Vagina (tissue), 2 donors: Measurements from ENCODE around the gene CDX2. TPM values are rescaled to one million over a fixed set of nuclear protein-coding genes. Genes with fewer than 3 reads are reported as not detected.

ENCODE experiments used
- DNase-seq, 2 donors: peaks; one replicate each; pipeline ENCODE4 v3.0.0-alpha.2; 2017; ENCODE audit errors: extremely low spot score in 2 of 2
- H3K27ac ChIP-seq: fragments of 200-600 bp; sonication (generic); one replicate; pipeline ENCODE4 v1.5.1; 2019
- H3K27me3 ChIP-seq: fragments of 200-600 bp; sonication (generic); one replicate; pipeline ENCODE4 v1.5.1; 2019
- H3K36me3 ChIP-seq, 2 donors: fragments of 200-600 bp; sonication (generic); one replicate each; pipeline ENCODE4 v1.5.1; 2017 to 2019
- H3K4me1 ChIP-seq: fragments of 200-600 bp; sonication (generic); one replicate; pipeline ENCODE4 v1.5.1; 2019
- H3K4me3 ChIP-seq, 2 donors: fragments of 200-600 bp; sonication (generic); 1 replicate in 1 of 2; 2 replicates in 1 of 2; pipeline ENCODE4 v1.5.1; 2016 to 2019
- H3K9me3 ChIP-seq: fragments of 200-600 bp; sonication (generic); one replicate; pipeline ENCODE4 v1.5.1; 2019
- POLR2A ChIP-seq, 2 donors: fragments of 450-650 bp; IDR thresholded peaks; one replicate each; pipeline ENCODE4 v1.6.1; 2017; ENCODE audit warnings: antibody characterized with exemption in 2 of 2, mild to moderate bottlenecking in 2 of 2, moderate library complexity in 2 of 2
- POLR2AphosphoS5 ChIP-seq, 2 donors: sonication (generic); formaldehyde crosslinking; IDR thresholded peaks; one replicate each; pipeline ENCODE4 v1.9.0; 2017; ENCODE audit warnings: antibody characterized with exemption in 2 of 2, mild to moderate bottlenecking in 2 of 2, low read depth in 1 of 2; ENCODE audit not compliant: insufficient read depth in 1 of 2
- intact Hi-C: fragments of 100-400 bp; cut with DNase I; formaldehyde crosslinking; loops from one replicate; pipeline ENCODE4 v1.15.1; 2023
- total RNA-seq: library from RNA; depleted of rRNA; stranded (reverse); fragments of >200 nt; gene quantifications from one replicate; pipeline ENCODE4 v1.2.3, GENCODE V29; 2016
- TF ChIP-seq, protein P1 (sequence below), 3 experiments: fragments of 450-650 bp in 2 of 3; fragments of 200-600 bp in 1 of 3; sonication (generic) in 1 of 3; IDR thresholded peaks; one replicate each; pipeline ENCODE4 v1.5.1; 2017 to 2019; ENCODE audit warnings: antibody characterized with exemption in 3 of 3, mild to moderate bottlenecking in 2 of 3, moderate library complexity in 2 of 3

The CDX2 gene
- total RNA-seq, 1 donor from 2014 or later, result not detected

DNA sequence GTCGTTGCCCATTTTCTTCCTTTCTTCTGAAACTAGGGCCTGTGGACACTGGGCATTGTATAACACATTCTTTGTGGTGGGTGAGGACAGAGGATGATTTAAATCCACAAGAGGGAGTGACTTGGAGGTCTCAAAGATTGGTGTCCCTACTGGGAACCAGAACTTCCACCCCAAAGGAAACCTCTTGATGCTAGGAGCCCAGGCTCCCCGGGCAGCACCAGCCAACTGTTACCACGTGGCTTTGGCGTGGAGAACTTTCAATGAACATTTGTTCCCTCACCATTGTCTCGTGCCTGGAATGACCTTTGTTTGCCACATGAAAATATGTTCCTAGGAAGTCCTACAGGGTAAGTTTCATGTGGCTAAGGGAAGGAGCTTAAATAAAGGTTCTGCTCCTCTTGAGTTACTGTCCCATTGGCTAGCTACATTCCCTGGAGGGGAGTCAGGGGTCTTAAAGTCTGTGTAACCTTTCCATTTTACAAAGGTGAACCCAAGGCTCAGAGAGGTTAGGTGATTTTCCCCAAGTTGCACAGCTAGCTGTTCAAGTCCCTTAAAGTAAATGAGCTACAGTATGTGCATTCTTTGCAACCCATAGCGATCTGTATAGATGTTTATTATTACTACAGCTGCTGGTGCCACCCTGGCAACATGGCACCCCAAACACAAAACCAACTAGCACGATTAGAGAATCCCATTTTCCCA, 5.0 kb upstream of the CDX2 start:
- TF ChIP-seq, protein P1, sequence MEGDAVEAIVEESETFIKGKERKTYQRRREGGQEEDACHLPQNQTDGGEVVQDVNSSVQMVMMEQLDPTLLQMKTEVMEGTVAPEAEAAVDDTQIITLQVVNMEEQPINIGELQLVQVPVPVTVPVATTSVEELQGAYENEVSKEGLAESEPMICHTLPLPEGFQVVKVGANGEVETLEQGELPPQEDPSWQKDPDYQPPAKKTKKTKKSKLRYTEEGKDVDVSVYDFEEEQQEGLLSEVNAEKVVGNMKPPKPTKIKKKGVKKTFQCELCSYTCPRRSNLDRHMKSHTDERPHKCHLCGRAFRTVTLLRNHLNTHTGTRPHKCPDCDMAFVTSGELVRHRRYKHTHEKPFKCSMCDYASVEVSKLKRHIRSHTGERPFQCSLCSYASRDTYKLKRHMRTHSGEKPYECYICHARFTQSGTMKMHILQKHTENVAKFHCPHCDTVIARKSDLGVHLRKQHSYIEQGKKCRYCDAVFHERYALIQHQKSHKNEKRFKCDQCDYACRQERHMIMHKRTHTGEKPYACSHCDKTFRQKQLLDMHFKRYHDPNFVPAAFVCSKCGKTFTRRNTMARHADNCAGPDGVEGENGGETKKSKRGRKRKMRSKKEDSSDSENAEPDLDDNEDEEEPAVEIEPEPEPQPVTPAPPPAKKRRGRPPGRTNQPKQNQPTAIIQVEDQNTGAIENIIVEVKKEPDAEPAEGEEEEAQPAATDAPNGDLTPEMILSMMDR (IDR thresholded peaks at IDR 0.05), result no peak
- TF ChIP-seq POLR2A (IDR thresholded peaks at IDR 0.05), result no peak
- no peak for TF ChIP-seq POLR2AphosphoS5 (IDR thresholded peaks at IDR 0.05; ENCODE audit: insufficient read depth in 1 of 2, low read depth in 1 of 2)
- Histone ChIP-seq H3K27ac (no peak overlapping the region), H3K27me3 (no peaks in the 10 kb centered on the region), H3K4me1 (peaks cover 11% of the 10 kb centered on the region), H3K36me3 (no peaks in the 10 kb centered on the region), H3K4me3 (no peak overlapping the region), H3K9me3 (no peaks in the 10 kb centered on the region)
- DNase-seq, result no peak
- intact Hi-C loops, result loop anchor here (10.0 kb wide), 1 partner anchor 149 kb away; no protein-coding TSS in a partner anchor

DNA sequence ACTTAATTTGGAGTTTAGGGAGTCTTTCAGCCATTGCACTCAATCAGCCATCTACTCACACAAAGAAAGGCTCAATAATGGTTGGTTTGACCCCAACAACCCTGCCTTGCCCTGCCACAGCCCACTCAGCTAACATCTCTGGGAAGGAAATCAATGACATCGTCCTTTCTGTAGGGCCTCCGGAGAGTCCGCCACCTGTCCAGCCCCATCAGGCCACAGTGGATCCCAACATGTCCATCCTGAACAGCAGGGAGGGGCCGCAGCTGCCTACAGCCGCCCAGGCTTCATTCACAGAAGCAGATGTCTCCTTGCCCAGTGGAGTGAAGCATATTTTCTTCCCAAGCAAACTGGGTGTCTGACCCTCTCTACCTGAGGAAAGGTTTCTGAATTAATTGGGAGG, 4.2 kb upstream of the CDX2 start:
- H3K4me1 ChIP-seq, result peaks cover 17% of the 10 kb centered on the region
- no peak overlapping the region for H3K4me3 ChIP-seq
- no peaks in the 10 kb centered on the region for H3K9me3 ChIP-seq
- TF ChIP-seq POLR2A (IDR thresholded peaks at IDR 0.05), result no peak
- TF ChIP-seq POLR2AphosphoS5 (IDR thresholded peaks at IDR 0.05; ENCODE audit: insufficient read depth in 1 of 2, low read depth in 1 of 2), result no peak
- TF ChIP-seq, protein P1 (IDR thresholded peaks at IDR 0.05), result no peak
- intact Hi-C loops, result loop anchor here (10.0 kb wide), 1 partner anchor 148 kb away; no protein-coding TSS in a partner anchor
- H3K27me3 ChIP-seq, result peaks cover 8% of the 10 kb centered on the region
- no peak overlapping the region for H3K27ac ChIP-seq
- no peak for DNase-seq
- H3K36me3 ChIP-seq, result no peaks in the 10 kb centered on the region

DNA sequence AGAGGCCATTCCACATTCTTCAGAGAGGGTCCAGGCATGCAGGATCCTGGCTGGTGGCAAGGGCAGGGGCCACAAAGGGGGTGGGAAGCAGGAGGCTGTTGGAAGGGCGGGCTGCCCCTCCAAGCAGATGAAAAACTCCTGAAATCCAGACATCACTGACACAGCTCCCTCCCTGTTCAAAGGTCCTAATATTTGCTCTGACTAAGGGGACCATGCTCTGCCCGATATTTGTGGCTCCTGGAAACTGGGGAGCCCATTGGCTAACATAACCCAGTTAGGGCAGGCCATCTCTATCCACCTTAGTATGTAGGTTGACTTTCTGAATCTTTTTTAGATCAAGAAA, 3.3 kb upstream of the CDX2 start:
- Histone ChIP-seq H3K36me3 (no peaks in the 10 kb centered on the region), H3K4me1 (peaks cover 15% of the 10 kb centered on the region), H3K27me3 (peaks cover 10% of the 10 kb centered on the region), H3K27ac (no peak overlapping the region), H3K4me3 (no peak overlapping the region), H3K9me3 (no peaks in the 10 kb centered on the region)
- TF ChIP-seq POLR2A (IDR thresholded peaks at IDR 0.05), result no peak
- TF ChIP-seq, protein P1 (IDR thresholded peaks at IDR 0.05), result no peak
- no peak for TF ChIP-seq POLR2AphosphoS5 (IDR thresholded peaks at IDR 0.05; ENCODE audit: insufficient read depth in 1 of 2, low read depth in 1 of 2)
- intact Hi-C loops, result loop anchor here (10.0 kb wide), 1 partner anchor 148 kb away; no protein-coding TSS in a partner anchor
- no peak for DNase-seq

DNA sequence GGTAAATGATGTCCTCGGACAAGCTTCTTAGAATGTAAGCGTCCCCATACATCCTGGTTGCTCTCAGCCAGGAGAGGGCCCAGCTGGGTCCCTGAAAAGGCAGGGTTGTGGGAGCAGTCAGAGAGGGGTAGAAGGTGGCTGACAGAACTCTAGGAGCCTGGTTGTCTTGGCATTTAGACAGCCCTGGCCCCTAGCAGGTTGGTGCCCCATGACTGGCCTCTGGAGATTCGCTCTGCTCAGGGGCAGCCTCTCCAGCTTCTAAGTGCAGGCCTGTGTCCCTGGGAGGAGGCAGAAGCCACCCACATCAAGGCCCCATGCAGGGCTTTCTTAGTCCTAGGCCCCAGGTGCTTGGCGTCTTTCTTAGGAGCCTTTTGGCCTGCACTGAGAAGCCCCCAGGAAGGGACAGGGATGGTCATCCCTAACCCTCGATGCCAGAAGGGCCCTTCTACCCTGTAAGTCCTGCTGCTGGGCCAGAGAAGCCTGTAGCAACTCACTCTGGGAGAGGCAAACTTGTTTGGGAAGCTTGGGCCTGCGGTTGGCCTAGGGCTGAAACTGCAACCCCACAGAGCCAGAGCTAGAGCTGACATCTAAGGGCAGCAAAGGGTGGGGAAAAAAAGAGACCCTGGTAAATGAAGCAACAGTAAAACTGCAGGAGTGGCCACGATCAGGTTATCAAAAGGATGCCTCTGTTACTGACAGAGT, 2.8 kb upstream of the CDX2 start:
- H3K4me1 ChIP-seq, result peaks cover 15% of the 10 kb centered on the region
- intact Hi-C loops, result loop anchor here (10.0 kb wide), 1 partner anchor 147 kb away; no protein-coding TSS in a partner anchor
- no peak overlapping the region for H3K27ac ChIP-seq
- H3K9me3 ChIP-seq, result no peaks in the 10 kb centered on the region
- H3K36me3 ChIP-seq, result no peaks in the 10 kb centered on the region
- DNase-seq, result no peak
- peaks cover 10% of the 10 kb centered on the region for H3K27me3 ChIP-seq
- TF ChIP-seq, protein P1 (IDR thresholded peaks at IDR 0.05), result no peak
- TF ChIP-seq POLR2A (IDR thresholded peaks at IDR 0.05) (no peak), POLR2AphosphoS5 (IDR thresholded peaks at IDR 0.05; ENCODE audit: insufficient read depth in 1 of 2, low read depth in 1 of 2) (no peak)
- H3K4me3 ChIP-seq, result no peak overlapping the region
